Kidney (tissue), 14 donors: ENCODE measurements around the gene ACKR2. TPM values are rescaled to one million over a fixed set of nuclear protein-coding genes. Genes with fewer than 3 reads are reported as not detected.

Experiments
- DNase-seq, 5 donors: peaks; one replicate each; pipeline ENCODE4 v3.0.0-alpha.2; 2013 to 2020
- FAIRE-seq: peaks from 2 replicates; lab custom pipeline; 2012; peaks lifted over from hg19 to GRCh38; lab: Jason Lieb, UNC
- H3K27ac ChIP-seq, 2 donors: one replicate each; pipeline ENCODE4 v1.7.0; 2013; ENCODE audit warnings: low read depth in 2 of 2, low read length in 2 of 2, inconsistent platforms in 1 of 2
- H3K27me3 ChIP-seq: one replicate; pipeline ENCODE4 v1.7.1; 2013; ENCODE audit warnings: low read length, inconsistent platforms; ENCODE audit not compliant: control insufficient read depth, insufficient read depth
- H3K36me3 ChIP-seq, 3 donors: one replicate each; pipeline versions ENCODE4 v1.7.0 to v1.7.1; 2013; ENCODE audit warnings: low read length in 3 of 3, control low read depth in 1 of 3, inconsistent platforms in 1 of 3; ENCODE audit not compliant: insufficient read depth in 3 of 3, control insufficient read depth in 2 of 3
- H3K4me1 ChIP-seq, 3 donors: one replicate each; pipeline versions ENCODE4 v1.7.0 to v1.7.1; 2013; ENCODE audit warnings: low read length in 3 of 3, inconsistent platforms in 1 of 3, low read depth in 1 of 3; ENCODE audit not compliant: control insufficient read depth in 2 of 3, insufficient read depth in 2 of 3
- H3K4me3 ChIP-seq, 3 donors: one replicate each; pipeline versions ENCODE4 v1.7.0 to v1.8.1; 2013; ENCODE audit warnings: low read length in 3 of 3, control low read depth in 1 of 3, inconsistent platforms in 1 of 3
- H3K9ac ChIP-seq, 3 donors: one replicate each; pipeline versions ENCODE4 v1.7.0 to v1.7.1; 2013; ENCODE audit warnings: low read length in 3 of 3, control low read depth in 1 of 3, inconsistent platforms in 1 of 3
- H3K9me3 ChIP-seq, 3 donors: one replicate each; pipeline versions ENCODE4 v1.7.0 to v1.7.1; 2013; ENCODE audit warnings: low read length in 3 of 3, control low read depth in 1 of 3, inconsistent platforms in 1 of 3; ENCODE audit not compliant: control insufficient read depth in 2 of 3, insufficient read depth in 1 of 3
- CTCF ChIP-seq: IDR thresholded peaks from 3 replicates; pipeline ENCODE4 v1.5.1; 2012; ENCODE audit warnings: mild to moderate bottlenecking, moderate library complexity, borderline replicate concordance; ENCODE audit not compliant: insufficient read depth; ENCODE audit errors: extremely low read depth
- intact Hi-C: fragments of 100-400 bp; cut with DNase I; formaldehyde crosslinking; loops from one replicate; pipeline ENCODE4 v1.11.1; 2022
- polyA plus RNA-seq: library from polyadenylated mRNA; stranded (reverse); fragments of 350-450 nt; fragmentation: Illumina TruSeq; extraction: RNeasy Lipid Tissue Mini Kit (QIAGEN cat#74804); gene quantifications from one replicate; pipeline ENCODE4 v1.2.3, GENCODE V29; 2014; ENCODE audit warnings: low read depth, low replicate concordance; ENCODE audit not compliant: insufficient read depth
- total RNA-seq: library from RNA; stranded (reverse); fragmentation: NEBNext Ultra II Directional; extraction: Animal tissue kit (Norgen Biotek cat#: 25700); gene quantifications from one replicate; pipeline ENCODE4 v1.2.1, GENCODE V29; 2021
- donor health status: control.
- donor health status: control.
- donor health status: control.
- donor health status: control.
- donor health status: control.
- donor health status: DM: yes; HTN: yes; CAD: no.
- donor health status: Normal renal cell carcinoma (clear cell type).

ACKR2 gene
- total and polyA plus RNA-seq, 2 donors from 2014 or later: 0.86 to 8.9 TPM

GRCh38 chr3:42764115-42764514, 45.1 kb upstream of the ACKR2 start:
- no peak overlapping the region for H3K27ac ChIP-seq
- H3K4me1 ChIP-seq: peaks cover 0 to 5% (median 2%) of the 10 kb centered on the region in 3 donors
- TF ChIP-seq CTCF: no peak
- H3K27me3 ChIP-seq: no peaks in the 10 kb centered on the region
- no peaks in the 10 kb centered on the region for H3K9me3 ChIP-seq
- no peaks in the 10 kb centered on the region for H3K36me3 ChIP-seq
- intact Hi-C loops: no loop called here
- DNase-seq (peak in 1 of 5 donors; percentile 25), FAIRE-seq (no peak)
- H3K9ac ChIP-seq: no peak overlapping the region
- no peak overlapping the region for H3K4me3 ChIP-seq

GRCh38 chr3:42764561-42765295, 44.5 kb upstream of the ACKR2 start:
- FAIRE-seq: no peak
- Histone ChIP-seq H3K4me1 (peaks cover 0 to 5% (median 2%) of the 10 kb centered on the region in 3 donors), H3K36me3 (no peaks in the 10 kb centered on the region), H3K27me3 (no peaks in the 10 kb centered on the region), H3K4me3 (no peak overlapping the region), H3K9me3 (no peaks in the 10 kb centered on the region), H3K9ac (no peak overlapping the region), H3K27ac (no peak overlapping the region)
- no peak for DNase-seq
- TF ChIP-seq CTCF: no peak
- intact Hi-C loops: no loop called here

DNA sequence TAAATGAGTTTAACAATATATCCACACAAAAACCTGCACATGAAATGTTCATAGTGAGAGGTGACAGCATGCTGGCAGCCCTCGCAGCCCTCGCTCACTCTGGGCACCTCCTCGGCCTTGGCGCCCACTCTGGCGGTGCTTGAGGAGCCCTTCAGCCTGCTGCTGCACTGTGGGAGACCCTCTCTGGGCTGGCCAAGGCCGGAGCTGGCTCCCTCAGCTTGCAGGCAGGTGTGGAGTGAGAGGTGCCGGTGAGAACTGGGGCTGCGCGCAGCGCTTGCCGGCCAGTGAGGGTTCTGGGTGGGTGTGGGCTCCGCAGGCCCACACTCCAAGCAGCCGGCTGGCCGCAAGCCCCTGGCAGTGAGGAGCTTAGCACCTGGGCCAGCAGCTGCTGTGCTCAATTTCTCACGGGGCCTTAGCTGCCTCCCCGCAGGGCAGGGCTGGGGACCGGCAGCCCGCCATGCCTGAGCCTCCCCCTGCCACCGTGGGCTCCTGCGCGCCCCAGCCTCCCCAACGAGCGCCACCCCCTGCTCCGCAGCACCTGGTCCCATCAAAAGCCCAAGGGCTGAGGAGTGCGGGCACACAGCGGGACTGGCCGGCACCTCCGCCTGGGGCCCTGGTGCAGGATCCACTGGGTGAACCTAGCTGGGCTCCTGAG, 39.6 kb upstream of the ACKR2 start:
- FAIRE-seq (no peak), DNase-seq (no peak)
- Histone ChIP-seq H3K27ac (no peak overlapping the region), H3K9me3 (no peaks in the 10 kb centered on the region), H3K4me3 (no peak overlapping the region), H3K36me3 (no peaks in the 10 kb centered on the region), H3K4me1 (peaks cover 0 to 4% (median 4%) of the 10 kb centered on the region in 3 donors), H3K9ac (no peak overlapping the region), H3K27me3 (no peaks in the 10 kb centered on the region)
- no peak for TF ChIP-seq CTCF
- intact Hi-C loops: no loop called here
